GM13977 (cell line): ENCODE results near the gene FUT8.

Source experiments
- DNase-seq: peaks from one replicate; pipeline ENCODE4 v3.0.0; 2012; ENCODE audit warnings: low spot score
- in situ Hi-C: fragments of 300-500 bp; cut with MboI; formaldehyde crosslinking; loops from one replicate; pipeline ENCODE4 v1.12.0; 2022; ENCODE audit warnings: low sequenced_read_pairs, low pct_unique_long_range_greater_than_20kb, mixed read lengths, inconsistent platforms; ENCODE audit not compliant: unreplicated experiment
- TF ChIP-seq, protein P1 (sequence below): IDR thresholded peaks from 2 replicates; pipeline ENCODE4 v1.5.1; 2012; ENCODE audit warnings: mild to moderate bottlenecking, control low read depth; ENCODE audit not compliant: insufficient read depth; ENCODE audit errors: extremely low read depth, missing control alignments

The FUT8 gene

GRCh38 chr14:65594882-65595237 lies 182.3 kb downstream of the FUT8 start:
- TF ChIP-seq, protein P1, sequence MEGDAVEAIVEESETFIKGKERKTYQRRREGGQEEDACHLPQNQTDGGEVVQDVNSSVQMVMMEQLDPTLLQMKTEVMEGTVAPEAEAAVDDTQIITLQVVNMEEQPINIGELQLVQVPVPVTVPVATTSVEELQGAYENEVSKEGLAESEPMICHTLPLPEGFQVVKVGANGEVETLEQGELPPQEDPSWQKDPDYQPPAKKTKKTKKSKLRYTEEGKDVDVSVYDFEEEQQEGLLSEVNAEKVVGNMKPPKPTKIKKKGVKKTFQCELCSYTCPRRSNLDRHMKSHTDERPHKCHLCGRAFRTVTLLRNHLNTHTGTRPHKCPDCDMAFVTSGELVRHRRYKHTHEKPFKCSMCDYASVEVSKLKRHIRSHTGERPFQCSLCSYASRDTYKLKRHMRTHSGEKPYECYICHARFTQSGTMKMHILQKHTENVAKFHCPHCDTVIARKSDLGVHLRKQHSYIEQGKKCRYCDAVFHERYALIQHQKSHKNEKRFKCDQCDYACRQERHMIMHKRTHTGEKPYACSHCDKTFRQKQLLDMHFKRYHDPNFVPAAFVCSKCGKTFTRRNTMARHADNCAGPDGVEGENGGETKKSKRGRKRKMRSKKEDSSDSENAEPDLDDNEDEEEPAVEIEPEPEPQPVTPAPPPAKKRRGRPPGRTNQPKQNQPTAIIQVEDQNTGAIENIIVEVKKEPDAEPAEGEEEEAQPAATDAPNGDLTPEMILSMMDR: no peak
- in situ Hi-C loops: no loop called here
- DNase-seq: no peak

GRCh38 chr14:65599375-65599774 lies 186.8 kb downstream of the FUT8 start:
- DNase-seq: no peak
- TF ChIP-seq, protein P1: no peak
- in situ Hi-C loops: no loop called here

DNA sequence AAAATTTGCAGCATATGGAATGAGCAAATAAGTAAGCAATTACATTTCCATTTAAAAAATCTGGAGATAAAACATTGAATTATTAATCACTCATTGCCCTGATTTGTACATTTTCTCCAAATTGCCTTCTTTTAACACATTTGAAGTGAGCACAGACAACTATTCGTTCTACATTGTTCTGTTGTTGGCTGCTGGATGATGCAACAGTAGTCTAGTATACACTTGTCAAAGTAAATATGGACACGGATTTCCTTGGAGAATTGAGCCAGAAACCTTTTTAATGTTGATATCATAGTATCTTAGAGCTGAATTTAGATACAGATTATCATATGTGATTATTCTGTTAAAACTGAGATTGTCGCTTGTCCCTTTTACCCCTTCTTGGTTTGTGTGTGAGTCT lies 188.2 kb downstream of the FUT8 start:
- TF ChIP-seq, protein P1: no peak
- in situ Hi-C loops: no loop called here
- DNase-seq: no peak

DNA sequence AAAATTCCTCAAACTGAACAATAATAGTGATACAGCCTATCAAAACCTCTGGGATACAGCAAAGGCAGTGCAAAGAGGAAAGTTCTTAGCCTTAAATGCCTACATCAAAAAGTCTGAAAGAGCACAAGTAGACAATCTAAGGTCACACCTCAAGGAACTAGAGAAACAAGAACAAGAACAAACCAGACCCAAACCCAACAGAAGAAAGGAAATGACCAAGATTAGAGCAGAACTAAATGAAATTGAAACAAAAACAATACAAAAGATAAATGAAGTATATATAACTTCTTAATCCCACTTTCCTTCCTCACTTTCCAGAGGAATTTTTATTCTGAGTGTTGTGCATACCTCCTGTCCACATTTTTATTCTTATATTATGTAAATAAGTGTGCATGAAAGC lies 192.0 kb downstream of the FUT8 start:
- DNase-seq: no peak
- in situ Hi-C loops: no loop called here
- TF ChIP-seq, protein P1: no peak

DNA sequence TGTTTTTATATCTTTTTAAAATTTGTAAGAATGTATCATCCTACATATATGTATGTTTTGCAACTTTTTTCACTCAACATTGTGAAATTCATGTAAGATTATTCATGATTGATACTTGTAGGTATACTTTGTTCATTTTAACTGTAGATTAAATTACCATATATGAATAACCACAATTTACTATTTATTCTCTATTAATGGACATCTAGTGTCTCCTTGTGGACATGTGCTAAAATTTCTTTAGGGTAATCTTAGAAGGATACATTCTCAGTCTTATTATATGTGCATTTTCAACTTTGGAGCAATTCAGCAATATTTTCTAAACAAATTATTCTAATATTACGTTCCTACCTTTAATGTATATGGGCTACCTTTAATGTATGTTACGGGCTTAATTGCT lies 192.4 kb downstream of the FUT8 start:
- in situ Hi-C loops: no loop called here
- DNase-seq: no peak
- TF ChIP-seq, protein P1: no peak

GRCh38 chr14:65606460-65606859 lies 193.9 kb downstream of the FUT8 start:
- TF ChIP-seq, protein P1: no peak
- in situ Hi-C loops: no loop called here
- no peak for DNase-seq

DNA sequence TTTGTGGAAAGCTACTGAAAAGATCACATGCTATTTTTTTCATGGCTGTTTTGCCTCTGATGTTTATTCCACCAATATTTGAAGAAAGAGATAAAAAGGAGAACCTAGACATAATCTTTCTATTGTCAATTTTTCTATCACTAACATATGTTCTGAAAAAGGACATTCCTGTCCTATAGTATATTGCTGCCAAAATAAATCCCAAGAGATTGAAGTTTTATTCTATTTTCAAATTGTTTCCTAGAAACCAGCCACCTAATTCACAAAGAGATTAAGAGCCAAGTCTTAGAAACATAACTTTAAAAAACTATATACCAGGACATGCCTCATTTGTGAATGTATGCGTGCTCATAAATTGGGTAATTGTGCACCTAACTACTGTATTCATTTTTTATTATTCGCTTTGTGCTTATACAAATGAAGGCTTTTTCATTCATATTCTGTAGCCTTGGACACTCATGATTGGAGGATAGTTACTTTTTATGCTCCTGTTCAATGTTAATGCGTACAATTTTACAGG lies 200.7 kb downstream of the FUT8 start:
- in situ Hi-C loops: no loop called here
- DNase-seq: no peak

More for the DNA sequence above, 200.7 kb downstream of the FUT8 start:
- TF ChIP-seq, protein P1: no peak
